SU-DHL-6 (cell line): ENCODE results near the gene ZNF592.

Experiments
- H2AFZ ChIP-seq: fragments of 200-600 bp; sonication (generic); 2 replicates; pipeline ENCODE4 v1.6.1; 2014; ENCODE audit warnings: low read depth, mild to moderate bottlenecking, moderate library complexity, mixed read lengths, antibody characterized with exemption, low read length; ENCODE audit not compliant: severe bottlenecking
- H3F3A ChIP-seq: fragments of 200-600 bp; shearing (Covaris generic); 2 replicates; pipeline ENCODE4 v1.6.0; 2016; ENCODE audit warnings: antibody characterized with exemption, mild to moderate bottlenecking; ENCODE audit not compliant: insufficient read depth
- H3K27ac ChIP-seq: fragments of 200-600 bp; sonication (generic); 2 replicates; pipeline ENCODE4 v1.5.1; 2016; ENCODE audit warnings: low read depth, mild to moderate bottlenecking, low read length, moderate library complexity, mixed read lengths
- H3K27me3 ChIP-seq: fragments of 200-600 bp; sonication (generic), shearing (Covaris generic); 2 replicates; pipeline ENCODE4 v1.6.0; 2014; ENCODE audit warnings: mild to moderate bottlenecking, low read length
- H3K36me3 ChIP-seq: fragments of 200-600 bp; sonication (generic); 2 replicates; pipeline ENCODE4 v1.6.1; 2014; ENCODE audit warnings: mild to moderate bottlenecking, low read length, mixed read lengths
- H3K4me2 ChIP-seq: fragments of 300-600, 200-600 bp; shearing (Covaris generic), sonication (generic); 2 replicates; pipeline ENCODE4 v1.6.0; 2014; ENCODE audit warnings: low read length, low read depth, mild to moderate bottlenecking; ENCODE audit not compliant: poor library complexity, severe bottlenecking
- H3K4me3 ChIP-seq: fragments of 200-600 bp; sonication (generic); 2 replicates; pipeline ENCODE4 v1.5.1; 2014; ENCODE audit warnings: antibody characterized with exemption, low read length, mild to moderate bottlenecking, mixed read lengths; ENCODE audit not compliant: insufficient read depth, poor library complexity, severe bottlenecking
- H3K79me2 ChIP-seq: fragments of 200-600 bp; sonication (generic); 2 replicates; pipeline ENCODE4 v1.6.1; 2014; ENCODE audit warnings: mild to moderate bottlenecking, low read length, moderate library complexity; ENCODE audit not compliant: insufficient read depth
- H3K9ac ChIP-seq: fragments of 200-600 bp; sonication (generic); 2 replicates; pipeline ENCODE4 v1.7.0; 2014; ENCODE audit warnings: mild to moderate bottlenecking, low read length
- H3K9me2 ChIP-seq: fragments of 200-600 bp; sonication (generic); replicated peaks from 2 replicates; pipeline ENCODE4 v1.6.1; 2014; ENCODE audit warnings: low read length; ENCODE audit not compliant: insufficient read depth
- H3K9me3 ChIP-seq: fragments of 200-600 bp; sonication (generic); 2 replicates; pipeline ENCODE4 v1.6.1; 2014; ENCODE audit warnings: low read length, mixed read lengths; ENCODE audit not compliant: insufficient read depth
- H4K20me1 ChIP-seq: fragments of 200-600 bp; sonication (generic); 2 replicates; pipeline ENCODE4 v1.6.1; 2014; ENCODE audit warnings: low read depth, mild to moderate bottlenecking, antibody characterized with exemption, low read length, moderate library complexity, mixed read lengths
- CTCF ChIP-seq: fragments of 200-600 bp; sonication (generic); IDR thresholded peaks from one replicate; pipeline ENCODE4 v1.5.1; 2017; ENCODE audit warnings: antibody characterized with exemption, mild to moderate bottlenecking, low read length, moderate library complexity; ENCODE audit not compliant: insufficient read depth, poor library complexity, severe bottlenecking
- EZH2phosphoT487 ChIP-seq: fragments of 200-600 bp; sonication (generic), shearing (Covaris generic); conservative IDR thresholded peaks from 2 replicates; pipeline ENCODE4 v1.6.1; 2018; ENCODE audit warnings: mild to moderate bottlenecking, antibody characterized with exemption, low read length, moderate library complexity, mixed read lengths

Gene ZNF592

GRCh38 chr15:84855765-84856164, 107.4 kb downstream of the ZNF592 start:
- no peaks in the 10 kb centered on the region for H3F3A ChIP-seq
- no peak for TF ChIP-seq EZH2phosphoT487
- TF ChIP-seq CTCF: no peak
- no peak overlapping the region for H3K27ac ChIP-seq
- no peaks in the 10 kb centered on the region for H3K27me3 ChIP-seq
- H4K20me1 ChIP-seq: no peaks in the 10 kb centered on the region
- no peak overlapping the region for H3K9ac ChIP-seq
- no peak overlapping the region for H3K4me3 ChIP-seq
- no peak overlapping the region for H2AFZ ChIP-seq
- H3K4me2 ChIP-seq: no peak overlapping the region
- H3K9me2 ChIP-seq: no peaks in the 10 kb centered on the region
- H3K79me2 ChIP-seq: no peaks in the 10 kb centered on the region
- H3K9me3 ChIP-seq: no peaks in the 10 kb centered on the region
- H3K36me3 ChIP-seq: no peaks in the 10 kb centered on the region
